A673 (cell line): ENCODE measurements around the gene TM4SF4.

Experiments
- EZH2 ChIP-seq: fragments of 200-600 bp; sonication (generic); IDR thresholded peaks from 2 replicates; pipeline ENCODE4 v1.6.1; 2017; ENCODE audit warnings: borderline replicate concordance, low read depth, mild to moderate bottlenecking, mixed read lengths, antibody characterized with exemption, low read length; ENCODE audit not compliant: poor library complexity, severe bottlenecking
- TF ChIP-seq, protein P1 (sequence below): fragments of 300-800, 200-600 bp; sonication (generic); conservative IDR thresholded peaks from 2 replicates; pipeline ENCODE4 v1.5.1; 2017; ENCODE audit warnings: low read depth, mild to moderate bottlenecking, antibody characterized with exemption, low read length, moderate library complexity, mixed read lengths

DNA sequence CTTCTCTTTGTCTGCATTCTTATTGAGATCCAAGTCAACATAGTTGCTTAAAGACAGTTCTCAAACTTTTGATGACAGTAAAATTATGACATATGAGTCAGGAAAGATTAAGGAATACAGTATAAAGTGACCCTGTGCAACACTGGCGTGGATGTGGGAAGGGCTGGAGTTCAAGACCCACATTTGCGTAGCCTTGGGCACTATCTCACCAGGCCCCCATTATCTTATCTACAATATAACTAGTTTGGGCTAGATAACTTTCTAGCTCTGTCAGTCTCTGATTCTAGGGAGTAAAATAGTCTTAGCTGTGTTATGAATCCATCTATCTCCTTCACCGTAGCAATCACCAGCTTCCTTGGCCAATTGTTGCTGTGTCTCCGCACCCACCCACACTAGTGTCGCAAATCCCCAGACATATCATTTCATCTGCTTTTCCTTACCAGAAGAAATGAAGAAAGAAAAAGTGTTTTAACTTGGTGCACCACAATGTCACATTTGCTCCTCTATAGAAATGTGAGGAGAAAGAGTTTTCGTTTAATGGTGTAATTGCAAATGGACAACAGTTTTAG, 14.9 kb upstream of the TM4SF4 start:
- TF ChIP-seq, protein P1, sequence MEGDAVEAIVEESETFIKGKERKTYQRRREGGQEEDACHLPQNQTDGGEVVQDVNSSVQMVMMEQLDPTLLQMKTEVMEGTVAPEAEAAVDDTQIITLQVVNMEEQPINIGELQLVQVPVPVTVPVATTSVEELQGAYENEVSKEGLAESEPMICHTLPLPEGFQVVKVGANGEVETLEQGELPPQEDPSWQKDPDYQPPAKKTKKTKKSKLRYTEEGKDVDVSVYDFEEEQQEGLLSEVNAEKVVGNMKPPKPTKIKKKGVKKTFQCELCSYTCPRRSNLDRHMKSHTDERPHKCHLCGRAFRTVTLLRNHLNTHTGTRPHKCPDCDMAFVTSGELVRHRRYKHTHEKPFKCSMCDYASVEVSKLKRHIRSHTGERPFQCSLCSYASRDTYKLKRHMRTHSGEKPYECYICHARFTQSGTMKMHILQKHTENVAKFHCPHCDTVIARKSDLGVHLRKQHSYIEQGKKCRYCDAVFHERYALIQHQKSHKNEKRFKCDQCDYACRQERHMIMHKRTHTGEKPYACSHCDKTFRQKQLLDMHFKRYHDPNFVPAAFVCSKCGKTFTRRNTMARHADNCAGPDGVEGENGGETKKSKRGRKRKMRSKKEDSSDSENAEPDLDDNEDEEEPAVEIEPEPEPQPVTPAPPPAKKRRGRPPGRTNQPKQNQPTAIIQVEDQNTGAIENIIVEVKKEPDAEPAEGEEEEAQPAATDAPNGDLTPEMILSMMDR: no peak
- no peak for TF ChIP-seq EZH2
